ENCODE results near the gene PDLIM4. TPM values are rescaled to one million over a fixed set of nuclear protein-coding genes. Genes with fewer than 3 reads are reported as not detected.

The PDLIM4 gene
- polyA plus RNA-seq, 3 donors = 11.0 to 13.0 (median 11.2) TPM

DNA sequence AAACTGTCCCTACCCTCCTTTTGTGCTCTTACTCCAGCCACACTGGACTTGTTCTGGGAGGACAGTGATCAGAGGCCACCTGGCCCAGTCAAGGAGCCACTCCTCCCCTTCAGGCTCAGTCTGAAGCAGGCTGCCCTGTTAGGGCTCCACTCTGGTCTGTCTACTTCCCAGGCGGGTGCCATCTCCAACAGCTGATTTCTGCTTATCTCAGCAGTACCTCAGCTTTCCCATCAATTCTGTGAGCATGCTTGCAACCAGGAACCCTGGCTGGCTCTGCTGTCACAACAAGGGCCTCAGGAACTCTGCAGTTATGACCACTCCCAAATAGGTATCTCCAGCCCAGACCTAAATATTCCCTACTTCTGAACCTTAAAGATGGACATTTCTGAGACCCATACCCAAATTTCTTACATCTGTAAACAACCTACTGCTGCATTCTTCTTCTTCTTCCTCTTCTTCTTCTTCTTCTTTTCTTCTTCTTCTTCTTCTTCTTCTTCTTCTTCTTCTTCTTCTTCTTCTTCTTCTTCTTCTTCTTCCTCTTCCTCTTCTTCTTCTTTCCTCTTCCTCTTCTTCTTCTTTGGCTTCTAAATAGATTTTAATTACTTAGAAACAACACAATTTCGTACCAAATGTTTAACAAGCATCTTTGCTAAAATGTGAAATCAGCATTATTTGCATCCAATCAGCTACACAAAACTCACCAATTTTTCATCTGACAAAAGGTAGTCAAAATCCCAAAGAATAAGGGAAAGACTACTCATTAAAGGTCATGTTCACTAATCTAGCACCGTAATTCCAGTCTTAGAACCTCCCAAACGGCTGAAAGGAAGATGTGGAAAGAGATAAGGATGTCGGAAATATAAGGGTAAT lies 23.1 kb downstream of the PDLIM4 start:
- DNase-seq (ENCODE audit: low read depth in 3 of 3, low spot score in 2 of 3) = no peak

DNA sequence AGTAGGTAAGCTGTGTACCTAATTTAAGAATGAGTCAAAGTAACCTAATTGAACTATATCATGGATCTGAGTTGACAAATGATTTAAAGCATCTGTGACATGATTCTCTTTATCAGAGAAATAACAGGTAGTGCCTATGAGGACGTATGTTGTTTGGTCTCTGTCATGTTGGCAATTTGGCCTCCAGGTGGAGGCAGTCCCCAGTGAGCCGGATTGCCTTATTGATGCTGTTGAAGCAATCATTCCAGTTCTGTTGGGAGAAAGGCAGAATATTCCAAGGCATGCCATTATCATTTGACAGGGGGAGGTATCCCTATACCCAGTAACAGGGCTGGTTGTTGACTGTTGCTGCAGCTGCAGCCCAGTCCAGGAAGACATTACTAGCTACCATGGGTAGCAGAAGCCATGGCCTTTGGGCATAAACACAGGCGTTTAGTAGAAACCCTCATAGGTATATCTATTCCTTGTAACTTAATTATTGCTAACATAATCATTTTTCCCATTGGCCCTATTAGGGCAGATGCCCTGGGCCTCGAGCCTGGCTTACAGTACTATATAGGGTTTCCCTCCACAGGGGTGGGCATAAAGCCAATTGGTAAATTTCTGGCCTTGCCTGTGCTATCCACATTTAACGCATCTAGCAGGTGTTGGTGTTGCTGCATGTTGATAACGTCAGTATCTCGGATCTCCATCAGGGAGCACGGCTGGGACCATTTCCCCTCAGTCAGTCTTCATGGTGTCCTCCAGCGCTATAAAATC lies 24.5 kb downstream of the PDLIM4 start:
- no peak for DNase-seq (ENCODE audit: low read depth in 3 of 3, low spot score in 2 of 3)

- DNase-seq (ENCODE audit: low read depth in 3 of 3, low spot score in 2 of 3) = no peak
Observed at GRCh38 chr5:132283423-132284043, 26.0 kb downstream of the PDLIM4 start.

DNA sequence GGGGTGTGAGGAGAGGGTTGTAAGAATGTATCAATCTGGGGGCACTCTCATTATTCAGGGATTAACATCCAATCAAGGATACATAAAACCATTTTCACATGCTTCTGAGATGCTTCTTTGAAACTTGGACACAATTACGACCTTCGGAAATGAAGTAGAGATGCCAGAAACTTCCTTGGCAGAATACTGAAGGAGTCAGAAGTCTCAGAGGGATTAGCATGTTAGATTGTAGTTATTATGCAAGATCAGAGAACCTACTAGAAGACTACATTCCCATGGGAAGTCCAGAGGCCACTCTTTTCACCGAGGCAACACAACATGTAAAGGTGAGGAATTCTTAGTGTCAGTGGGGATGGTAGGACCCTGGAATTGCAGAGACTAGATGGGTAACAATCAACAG lies 31.6 kb downstream of the PDLIM4 start:
- no peak for DNase-seq (ENCODE audit: low read depth in 3 of 3, low spot score in 2 of 3)

DNA sequence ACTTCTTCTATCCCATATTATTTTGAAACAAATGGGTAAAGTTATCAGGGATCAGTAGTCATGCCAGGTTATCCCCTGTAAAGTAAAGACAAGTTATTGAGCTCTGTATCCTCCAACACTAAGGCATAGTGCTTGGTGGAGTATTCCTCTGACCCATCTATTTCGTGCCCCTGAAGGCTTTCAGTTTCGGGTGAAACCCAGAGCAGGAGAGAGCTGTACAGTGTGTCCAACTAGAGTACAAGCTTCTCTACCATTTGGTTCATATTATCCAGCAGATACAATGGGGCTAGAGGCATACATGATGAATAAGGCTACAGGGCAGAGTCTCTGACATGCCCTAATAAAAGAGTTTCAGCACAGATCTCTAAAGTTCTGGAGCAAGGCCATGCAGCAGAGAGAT lies 33.5 kb downstream of the PDLIM4 start:
- no peak for DNase-seq (ENCODE audit: low read depth in 3 of 3, low spot score in 2 of 3)

DNA sequence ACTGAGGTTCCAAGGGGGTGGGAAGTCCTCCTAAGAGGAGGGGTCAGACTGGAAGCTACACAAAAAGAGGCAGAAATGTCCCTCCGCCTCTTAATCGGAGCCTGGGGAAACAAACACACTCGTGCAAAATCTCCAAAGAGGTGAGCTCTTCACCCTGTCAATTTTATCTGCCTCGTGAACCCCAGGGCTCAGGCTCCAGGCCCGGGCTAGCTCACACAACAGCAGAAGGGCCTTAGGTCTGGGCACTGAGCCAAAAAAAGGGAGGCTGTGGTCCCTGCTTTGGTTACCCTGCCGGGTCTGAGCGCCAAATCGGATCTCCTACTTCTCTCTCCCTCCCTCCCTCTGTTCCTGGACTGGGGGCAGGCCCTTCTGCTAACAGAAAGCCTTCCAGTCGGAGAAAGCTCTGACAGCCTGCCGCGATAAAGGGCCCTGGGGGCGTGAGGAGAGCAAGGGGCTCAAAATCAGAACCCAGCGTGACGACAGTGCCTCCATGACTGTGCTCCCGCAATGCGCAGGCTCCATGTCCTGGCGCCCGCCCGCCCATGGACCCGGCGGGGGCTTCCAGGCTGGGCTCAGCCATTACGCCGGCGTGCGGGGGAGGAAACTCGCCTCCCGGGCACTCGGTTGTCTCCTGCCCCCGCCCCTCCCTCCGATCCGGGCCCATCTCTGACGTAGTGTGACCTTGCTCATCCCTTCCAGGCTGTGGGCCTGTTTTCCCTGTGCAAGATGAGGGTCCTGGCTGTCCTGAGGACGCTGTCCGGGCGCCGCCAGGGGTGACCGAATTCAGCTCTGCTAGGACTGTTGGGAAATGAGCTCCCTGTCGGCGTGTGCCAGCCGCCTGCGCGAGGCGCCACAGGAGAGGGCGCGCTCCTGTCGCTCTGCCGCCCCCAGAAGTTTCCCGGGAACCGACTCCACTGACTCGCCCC lies 35.8 kb downstream of the PDLIM4 start:
- peak; percentile 72 to 84 (median 81) for DNase-seq (ENCODE audit: low read depth in 3 of 3, low spot score in 2 of 3)

DNA sequence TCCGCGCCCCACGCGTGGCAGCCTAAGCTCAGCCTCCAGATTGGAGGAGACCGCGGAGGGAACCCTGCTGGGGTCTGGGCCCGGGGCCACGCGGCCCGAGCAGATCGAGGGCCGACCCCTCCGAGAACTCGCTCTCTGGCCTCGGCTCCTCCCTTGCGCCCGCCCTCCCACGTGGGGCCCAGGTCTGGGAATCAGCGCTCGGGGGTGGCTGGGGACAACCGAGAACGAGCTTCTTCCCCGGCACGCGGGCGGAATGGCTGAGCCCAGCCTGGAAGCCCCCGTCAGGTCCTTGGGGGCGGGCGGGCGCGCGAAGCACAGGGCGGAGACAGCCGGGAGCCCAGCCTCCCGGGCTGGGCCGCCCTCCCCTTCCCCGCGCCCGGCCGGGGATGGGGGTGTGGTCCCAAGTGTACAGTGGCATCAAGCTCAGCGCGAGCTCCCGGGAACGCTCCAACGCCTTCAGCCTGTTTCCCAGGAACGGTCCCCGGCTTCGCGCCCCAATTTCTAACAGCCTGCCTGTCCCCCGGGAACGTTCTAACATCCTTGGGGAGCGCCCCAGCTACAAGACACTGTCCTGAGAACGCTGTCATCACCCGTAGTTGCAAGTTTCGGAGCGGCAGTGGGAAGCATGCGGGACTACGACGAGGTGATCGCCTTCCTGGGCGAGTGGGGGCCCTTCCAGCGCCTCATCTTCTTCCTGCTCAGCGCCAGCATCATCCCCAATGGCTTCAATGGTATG lies 36.7 kb downstream of the PDLIM4 start, which contains the start of gene SLC22A4:
SLC22A4 (plus strand) TSS at position 403 of the 736 bp plus-strand sequence; CDS start at position 626, 223 bp downstream.
- DNase-seq (ENCODE audit: low read depth in 3 of 3, low spot score in 2 of 3) = peak; percentile 65 to 87 (median 87)

DNA sequence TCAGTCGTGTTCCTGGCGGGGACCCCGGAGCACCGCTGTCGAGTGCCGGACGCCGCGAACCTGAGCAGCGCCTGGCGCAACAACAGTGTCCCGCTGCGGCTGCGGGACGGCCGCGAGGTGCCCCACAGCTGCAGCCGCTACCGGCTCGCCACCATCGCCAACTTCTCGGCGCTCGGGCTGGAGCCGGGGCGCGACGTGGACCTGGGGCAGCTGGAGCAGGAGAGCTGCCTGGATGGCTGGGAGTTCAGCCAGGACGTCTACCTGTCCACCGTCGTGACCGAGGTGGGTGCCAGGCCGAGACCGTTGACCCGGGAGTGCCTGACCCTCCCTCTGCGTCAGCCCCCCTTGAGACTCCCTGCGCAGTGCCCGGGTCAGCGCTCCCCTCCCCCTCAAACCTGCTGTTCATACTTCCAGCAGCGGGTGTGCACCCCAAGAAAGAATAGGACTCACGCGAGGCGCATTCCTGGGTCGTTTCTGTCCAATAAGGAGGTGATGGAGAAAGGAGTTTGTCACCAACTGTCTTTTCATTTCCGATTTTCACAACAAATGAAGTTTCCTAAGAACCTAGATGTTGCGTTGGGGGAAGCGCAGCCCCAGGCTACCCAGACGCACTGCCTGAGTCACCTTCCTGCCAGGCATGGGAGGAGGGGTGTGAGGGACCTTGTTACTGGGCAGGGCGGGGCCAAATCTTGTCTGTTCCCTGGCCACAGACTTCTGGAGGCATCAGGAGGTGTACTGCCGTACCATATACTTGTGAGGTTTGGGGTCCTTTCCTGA lies 37.4 kb downstream of the PDLIM4 start:
- no peak for DNase-seq (ENCODE audit: low read depth in 3 of 3, low spot score in 2 of 3)

- DNase-seq (ENCODE audit: low read depth in 3 of 3, low spot score in 2 of 3) = no peak
Observed at GRCh38 chr5:132295505-132296411, 38.3 kb downstream of the PDLIM4 start.

- DNase-seq (ENCODE audit: low read depth in 3 of 3, low spot score in 2 of 3) = no peak
Observed at GRCh38 chr5:132296412-132297016, 39.0 kb downstream of the PDLIM4 start.

DNA sequence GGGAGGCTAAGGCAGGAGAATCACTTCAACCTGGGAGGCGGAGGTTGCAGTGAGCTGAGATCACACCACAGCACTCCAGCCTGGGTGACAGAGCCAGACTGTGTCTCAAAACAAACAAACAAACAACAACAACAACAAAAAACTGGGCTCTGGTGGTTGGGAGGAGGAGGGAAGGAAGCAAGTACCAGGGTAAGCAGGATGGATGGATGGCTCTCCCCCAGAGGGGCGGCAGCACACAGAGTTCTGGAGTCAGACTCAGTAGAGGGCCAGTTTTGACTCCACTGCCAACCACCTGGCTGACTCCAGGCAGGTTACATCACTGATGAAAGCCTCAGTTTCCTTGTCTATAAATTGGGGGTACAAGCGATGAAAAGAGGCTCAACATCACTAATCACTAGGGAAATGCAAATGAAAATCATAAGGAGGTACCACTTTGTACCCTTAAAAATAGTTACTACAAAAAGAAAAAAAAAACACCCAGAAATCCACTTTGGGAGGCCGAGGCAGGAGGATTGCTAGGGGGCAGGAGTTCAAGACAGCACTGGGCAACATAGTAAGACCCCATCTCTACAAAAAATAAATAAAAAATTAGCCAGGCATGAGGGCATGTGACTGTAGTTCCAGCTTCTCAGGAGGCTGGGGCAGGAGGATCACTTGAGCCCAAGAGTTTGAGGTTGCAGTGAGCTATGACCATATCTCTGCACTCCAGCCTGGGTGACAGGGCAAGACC lies 39.9 kb downstream of the PDLIM4 start:
- no peak for DNase-seq (ENCODE audit: low read depth in 3 of 3, low spot score in 2 of 3)

- DNase-seq (ENCODE audit: low read depth in 3 of 3, low spot score in 2 of 3) = no peak
Observed at GRCh38 chr5:132298298-132299212, 41.1 kb downstream of the PDLIM4 start.

DNA sequence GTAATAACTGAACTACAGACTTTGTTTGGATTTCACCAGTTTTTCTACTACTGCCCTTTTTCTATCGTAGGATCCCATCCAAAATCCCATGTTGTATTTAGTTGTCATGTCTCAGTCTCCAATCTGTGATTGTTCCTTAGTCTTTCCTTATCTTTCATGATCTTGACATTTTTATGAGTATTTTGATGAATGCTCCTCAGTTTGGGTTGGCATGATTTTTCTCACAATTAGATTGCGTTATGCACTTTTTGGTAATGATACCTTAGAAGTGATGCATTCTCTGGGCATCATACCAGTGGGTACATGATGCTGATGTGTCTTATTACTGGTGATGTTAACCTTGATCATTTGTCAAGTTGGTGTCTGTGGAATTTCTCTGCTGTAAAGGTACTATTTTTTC lies 42.4 kb downstream of the PDLIM4 start:
- DNase-seq (ENCODE audit: low read depth in 3 of 3, low spot score in 2 of 3) = no peak

- DNase-seq (ENCODE audit: low read depth in 3 of 3, low spot score in 2 of 3) = no peak
Observed at GRCh38 chr5:132300577-132301343, 43.3 kb downstream of the PDLIM4 start.
